Epidermal melanocyte (primary cell): Measurements from ENCODE around the gene OSBPL6.
"Not testable (repeated sequence)": the region's sequence is repeated elsewhere in the genome, so short reads cannot be mapped to it uniquely, and the experiment has no call there.

ENCODE experiments used
- DNase-seq: peaks from one replicate; pipeline ENCODE4 v3.0.0; 2011; ENCODE audit warnings: low spot score; ENCODE audit not compliant: insufficient read length

The OSBPL6 gene

GRCh38 chr2:178193823-178194599, at the start of gene OSBPL6:
Gene OSBPL6, plus strand, starts transcription at chr2:178194512. Its CDS starts 111,673 bp downstream, at chr2:178306185.
- DNase-seq: peak; percentile 81

- no peak for DNase-seq
Measured at GRCh38 chr2:178152033-178152432, 42.3 kb upstream of the OSBPL6 start.

GRCh38 chr2:178152542-178152941, 41.8 kb upstream of the OSBPL6 start:
- DNase-seq: no peak

GRCh38 chr2:178152977-178153376, 41.3 kb upstream of the OSBPL6 start:
- DNase-seq: no peak

GRCh38 chr2:178153878-178154277, 40.4 kb upstream of the OSBPL6 start:
- not testable (repeated sequence) for DNase-seq

- no peak for DNase-seq
Measured at GRCh38 chr2:178155524-178155923, 38.8 kb upstream of the OSBPL6 start.

GRCh38 chr2:178157574-178157973, 36.7 kb upstream of the OSBPL6 start:
- no peak for DNase-seq

- DNase-seq: no peak
Measured at GRCh38 chr2:178159966-178160365, 34.3 kb upstream of the OSBPL6 start.

- DNase-seq: no peak
Measured at GRCh38 chr2:178160601-178161000, 33.7 kb upstream of the OSBPL6 start.

GRCh38 chr2:178163395-178163794, 30.9 kb upstream of the OSBPL6 start:
- DNase-seq: no peak

- DNase-seq: no peak
Measured at GRCh38 chr2:178163911-178164310, 30.4 kb upstream of the OSBPL6 start.

- no peak for DNase-seq
Measured at GRCh38 chr2:178173657-178174056, 20.7 kb upstream of the OSBPL6 start.

GRCh38 chr2:178177066-178177679, 17.1 kb upstream of the OSBPL6 start:
- DNase-seq: no peak

GRCh38 chr2:178180648-178181047, 13.7 kb upstream of the OSBPL6 start:
- DNase-seq: not testable (repeated sequence)

GRCh38 chr2:178187861-178188260, 6.5 kb upstream of the OSBPL6 start:
- no peak for DNase-seq

- DNase-seq: no peak
Measured at GRCh38 chr2:178188466-178188865, 5.8 kb upstream of the OSBPL6 start.

GRCh38 chr2:178191004-178191508, 3.3 kb upstream of the OSBPL6 start:
- no peak for DNase-seq

GRCh38 chr2:178191511-178191910, 2.8 kb upstream of the OSBPL6 start:
- no peak for DNase-seq

GRCh38 chr2:178193496-178193822, 853 bp upstream of the OSBPL6 start:
- no peak for DNase-seq

GRCh38 chr2:178194600-178195389, 483 bp downstream of the OSBPL6 start:
- DNase-seq: peak; percentile 43

GRCh38 chr2:178195390-178196166, 1.3 kb downstream of the OSBPL6 start:
- no peak for DNase-seq
